CD1c-positive myeloid dendritic cell (primary cell): Measurements from ENCODE around the gene PRR14L.
A peak's percentile ranks its signal among the peaks of the same experiment; 100 is the strongest.
"Not testable (repeated sequence)": the region's sequence is repeated elsewhere in the genome, so short reads cannot be mapped to it uniquely, and the experiment has no call there.

Source experiments
- DNase-seq: peaks from one replicate; pipeline ENCODE4 v3.0.0-alpha.2; 2016; ENCODE audit errors: extremely low spot score

PRR14L gene

DNA sequence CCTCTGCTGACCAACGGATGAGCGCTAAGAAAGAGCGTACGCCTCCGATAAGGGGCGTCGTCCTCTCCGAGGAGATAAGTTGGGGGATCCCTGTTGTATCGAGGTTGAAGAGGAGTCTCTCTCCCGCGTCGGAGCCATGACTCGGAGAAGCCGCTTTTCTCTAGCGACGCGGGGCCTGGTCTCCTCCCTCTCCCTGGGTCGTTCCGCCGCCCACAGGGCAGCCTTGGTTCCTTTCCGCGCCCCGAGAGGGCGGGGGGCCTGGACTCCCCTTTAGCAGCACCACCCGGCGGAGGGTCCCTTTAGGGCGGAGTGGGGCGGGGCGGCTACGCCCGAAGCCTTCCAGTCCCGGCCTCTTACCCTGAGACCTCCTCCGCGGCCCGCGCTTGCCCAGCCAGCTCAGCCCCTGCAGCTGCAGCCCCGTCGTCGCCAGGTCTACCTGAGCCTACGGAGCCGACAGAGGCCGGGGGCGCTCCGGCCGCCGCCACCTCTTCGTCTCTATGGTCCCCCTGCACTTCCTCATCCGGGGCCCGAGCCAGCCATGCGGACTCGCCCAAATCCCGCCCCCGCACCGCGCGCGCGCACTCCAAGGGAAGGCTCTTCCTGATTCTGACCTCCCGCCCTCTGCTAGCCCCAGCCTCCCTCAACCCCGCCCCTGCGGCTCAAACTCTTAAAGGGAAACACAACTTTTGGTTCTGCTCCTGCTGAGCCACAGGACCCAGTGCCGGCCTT is at the start of gene PRR14L:
TSS of gene PRR14L (minus strand) at position 497 of the 729 bp plus-strand sequence. CDS start 11,272 bp downstream, outside the sequence.
- peak; percentile 100 for DNase-seq

DNA sequence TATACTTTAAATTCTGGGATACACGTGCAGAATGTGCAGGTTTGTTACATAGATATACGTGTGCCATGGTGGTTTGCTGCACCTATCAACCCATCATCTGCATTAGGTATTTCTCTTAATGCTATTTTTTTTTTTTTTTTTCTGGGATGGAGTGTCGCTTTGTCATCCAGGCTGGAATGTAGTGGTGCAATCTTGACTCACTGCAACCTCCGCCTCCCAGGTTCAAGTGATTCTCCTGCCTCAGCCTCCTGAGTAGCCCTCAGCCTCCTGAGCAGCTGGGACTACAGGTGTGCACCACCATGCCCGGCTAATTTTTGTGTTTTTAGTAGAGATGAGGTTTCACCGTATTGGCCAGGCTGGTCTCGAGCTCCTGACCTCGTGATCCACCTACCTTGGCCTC is 49.4 kb upstream of the PRR14L start:
- DNase-seq, result not testable (repeated sequence)

DNA sequence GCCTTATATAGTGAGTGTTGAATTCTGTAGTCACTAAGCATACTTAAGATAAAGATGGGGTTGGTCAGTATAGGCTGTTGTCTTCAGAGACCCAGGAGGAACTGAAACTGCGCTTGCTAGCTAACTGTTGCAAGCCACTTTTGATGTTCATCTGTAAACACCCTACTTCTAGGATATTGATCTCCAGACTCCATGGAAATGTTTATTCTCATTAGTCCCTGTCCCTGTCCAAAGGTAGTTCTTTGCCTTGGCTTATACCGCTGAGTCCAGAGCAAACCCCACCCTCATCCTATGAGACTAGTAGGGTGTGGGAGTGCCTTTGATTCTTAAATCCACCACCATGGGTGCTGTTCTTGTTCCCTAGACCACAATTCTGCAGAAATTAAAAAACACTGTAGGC is 40.3 kb upstream of the PRR14L start:
- DNase-seq, result peak; percentile 43

- DNase-seq, result no peak
Measured at GRCh38 chr22:31789803-31790202, 39.9 kb upstream of the PRR14L start.

GRCh38 chr22:31776231-31776630 is 26.3 kb upstream of the PRR14L start:
- no peak for DNase-seq

GRCh38 chr22:31773416-31773815 is 23.5 kb upstream of the PRR14L start:
- no peak for DNase-seq

GRCh38 chr22:31768422-31769059 is 18.6 kb upstream of the PRR14L start:
- no peak for DNase-seq

DNA sequence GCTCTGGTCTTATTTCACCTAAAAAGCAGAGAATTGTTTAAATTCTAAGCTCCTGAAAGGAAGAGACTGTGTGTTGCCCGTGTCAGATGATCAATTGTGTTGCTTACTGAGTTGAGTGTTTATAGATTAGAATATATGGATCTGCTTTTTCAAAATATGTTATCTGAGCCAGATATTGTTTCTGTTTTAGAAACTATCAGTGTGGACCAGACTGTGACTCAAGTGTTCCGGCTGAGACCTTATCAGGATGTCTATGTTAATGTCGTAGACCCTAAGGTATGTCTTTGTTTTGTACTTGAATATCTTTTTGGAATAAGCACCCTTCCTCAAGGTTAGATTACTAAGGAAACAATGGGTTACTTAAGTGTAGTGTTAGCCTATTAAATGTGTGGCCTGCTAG is 14.9 kb upstream of the PRR14L start:
- DNase-seq, result no peak

DNA sequence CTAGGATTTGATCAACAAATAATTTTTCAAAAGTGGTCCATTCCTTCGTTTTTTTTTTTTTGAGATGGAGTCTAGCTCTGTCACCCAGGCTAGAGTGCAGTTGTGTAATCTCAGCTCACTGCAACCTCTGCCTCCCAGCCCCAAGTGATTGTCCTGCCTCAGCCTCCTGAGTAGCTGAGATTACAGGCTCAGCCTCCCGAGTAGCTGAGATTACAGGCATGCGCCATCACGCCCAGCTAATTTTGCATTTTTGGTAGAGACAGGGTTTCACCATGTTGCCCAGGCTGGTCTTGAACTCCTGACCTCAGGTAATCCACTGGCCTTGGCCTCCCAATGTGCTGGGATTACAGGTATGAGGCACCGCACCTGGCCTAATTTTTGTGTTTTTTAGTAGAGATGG is 8.9 kb upstream of the PRR14L start:
- DNase-seq, result not testable (repeated sequence)

DNA sequence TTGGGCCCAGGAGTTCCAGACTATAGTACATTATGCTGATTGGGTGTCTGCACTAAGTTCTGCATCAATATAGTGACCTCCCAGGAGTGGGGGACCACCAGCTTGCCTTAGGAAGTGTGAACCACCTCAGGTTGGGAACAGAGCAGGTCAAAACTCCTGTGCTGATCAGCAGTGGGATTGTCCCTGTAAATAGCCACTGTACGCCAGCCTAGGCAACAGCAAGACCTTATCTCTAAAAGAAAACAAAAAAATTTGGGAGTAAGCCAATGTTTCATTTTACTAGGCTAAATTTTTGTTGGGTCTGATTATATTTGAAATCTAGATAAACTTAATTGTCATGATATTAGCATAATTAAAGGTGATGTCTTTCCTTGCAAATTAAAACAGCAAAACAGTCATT is 7.3 kb upstream of the PRR14L start:
- no peak for DNase-seq

DNA sequence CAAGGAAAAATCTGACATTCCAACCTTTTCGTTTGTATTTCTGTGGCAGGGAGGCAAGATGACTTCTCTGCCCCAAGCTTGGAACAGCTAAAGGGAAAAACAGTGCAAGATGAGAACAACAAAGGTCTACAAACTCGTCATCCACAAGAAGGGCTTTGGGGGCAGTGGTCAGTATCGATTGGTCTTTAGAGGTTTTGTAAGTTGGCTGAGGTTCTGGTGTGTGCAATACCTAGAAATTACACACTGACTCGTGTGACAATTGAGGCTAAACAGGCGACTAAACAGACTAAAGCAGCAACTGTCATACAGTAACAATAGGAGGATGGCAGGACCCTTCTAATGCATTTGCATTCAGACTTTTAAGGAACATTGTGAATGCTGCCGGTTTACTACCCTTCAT is 4.9 kb upstream of the PRR14L start:
- no peak for DNase-seq

GRCh38 chr22:31753634-31754501 is 3.9 kb upstream of the PRR14L start, which contains the start of gene DEPDC5:
TSS of gene DEPDC5 (plus strand) at chr22:31754019. CDS start at chr22:31754922, 903 bp downstream.
- peak; percentile 97 for DNase-seq

- peak; percentile 29 for DNase-seq
Measured at GRCh38 chr22:31753005-31753633, 3.2 kb upstream of the PRR14L start.

DNA sequence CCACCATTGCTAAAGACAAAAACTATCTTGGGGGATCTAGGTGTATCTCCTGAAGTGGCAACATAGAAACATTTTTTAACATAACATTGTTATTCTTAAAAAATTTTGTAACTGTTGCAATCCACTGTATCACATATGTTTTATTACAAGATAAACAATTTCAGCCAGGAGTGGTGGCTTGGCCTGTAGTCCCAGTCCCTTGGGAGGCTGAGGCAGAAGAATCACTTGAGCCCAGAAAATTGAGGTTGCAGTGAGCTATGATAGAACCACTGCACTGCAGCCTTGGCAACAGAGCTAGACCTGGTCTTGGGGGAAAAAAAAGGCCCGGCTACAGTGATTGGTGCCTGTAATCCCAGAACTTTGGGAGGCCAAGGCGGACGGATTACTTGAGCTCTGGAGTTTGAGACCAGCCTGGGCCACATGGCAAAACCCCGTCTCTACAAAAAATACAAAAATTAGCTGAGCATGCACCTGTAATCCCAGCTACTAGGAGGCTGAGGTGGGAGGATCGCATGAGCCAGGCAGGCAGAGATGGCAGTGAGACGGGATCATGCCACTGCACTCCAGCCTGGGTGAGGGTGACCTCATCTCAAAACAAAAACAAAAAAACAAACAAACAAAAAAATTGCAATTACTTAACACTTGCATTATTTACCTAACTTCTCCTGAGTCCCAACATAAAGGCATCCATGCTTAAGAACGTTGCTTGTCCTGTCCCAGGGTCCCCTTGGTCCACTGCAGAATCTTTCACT is 2.3 kb upstream of the PRR14L start:
- peak; percentile 4 for DNase-seq

GRCh38 chr22:31750365-31751284 is 693 bp upstream of the PRR14L start:
- no peak for DNase-seq

DNA sequence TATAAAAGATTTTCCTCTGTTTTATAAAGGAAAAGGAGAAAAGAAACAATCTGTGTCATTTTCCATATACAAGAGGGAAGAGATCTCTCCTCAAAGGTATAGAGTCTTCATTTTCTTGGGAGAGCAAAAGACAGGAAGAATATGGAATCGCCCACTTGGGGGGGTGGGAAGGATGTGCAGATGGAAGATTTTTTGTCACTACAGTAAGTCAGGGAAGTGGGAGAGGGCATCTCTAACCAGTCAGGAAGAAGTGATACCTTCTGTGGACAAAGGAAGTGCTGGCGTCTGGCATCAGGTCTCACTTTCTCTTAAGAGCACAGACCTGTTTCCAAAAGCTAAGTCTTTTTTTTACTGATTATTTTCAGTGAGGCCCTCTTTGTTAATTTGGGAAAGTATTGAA is 1.4 kb downstream of the PRR14L start:
- DNase-seq, result peak; percentile 34

- DNase-seq, result no peak
Measured at GRCh38 chr22:31747441-31747840, 2.5 kb downstream of the PRR14L start.

DNA sequence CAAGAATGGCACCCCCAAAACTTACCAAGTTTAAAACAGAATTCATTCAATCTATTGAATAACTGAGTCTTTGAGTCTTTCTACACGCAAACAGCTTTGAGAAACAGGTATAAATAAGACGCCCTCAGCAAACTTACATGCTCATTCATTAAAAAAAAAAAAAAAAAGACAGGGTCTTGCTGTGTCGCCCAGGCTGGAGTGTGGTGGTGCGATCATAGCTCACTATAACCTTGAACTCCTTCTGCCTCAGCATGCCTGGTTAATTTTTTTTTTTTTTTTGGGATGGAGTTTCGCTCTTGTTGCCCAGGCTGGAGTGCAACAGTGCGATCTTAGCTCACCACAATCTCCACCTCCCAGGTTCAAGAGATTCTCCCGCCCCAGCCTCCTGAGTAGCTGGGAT is 6.1 kb downstream of the PRR14L start:
- DNase-seq, result no peak

DNA sequence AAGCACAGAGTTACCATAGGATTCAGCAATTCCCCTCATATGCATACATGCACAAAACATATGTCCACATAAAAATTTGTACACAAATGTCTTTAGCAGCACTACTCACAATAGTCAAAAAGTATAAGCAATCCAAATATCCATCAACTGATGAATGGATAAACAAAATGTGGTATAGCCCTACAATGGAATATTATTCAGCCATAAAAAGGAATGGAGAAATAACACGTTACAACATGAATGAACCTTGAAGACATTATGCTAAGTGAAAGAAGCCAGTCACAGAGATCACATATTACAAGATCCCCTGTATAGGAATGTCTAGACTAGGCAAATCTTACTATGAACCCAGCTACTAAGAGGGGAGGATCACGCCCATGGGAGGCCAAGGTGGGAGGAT is 7.2 kb downstream of the PRR14L start:
- no peak for DNase-seq

DNA sequence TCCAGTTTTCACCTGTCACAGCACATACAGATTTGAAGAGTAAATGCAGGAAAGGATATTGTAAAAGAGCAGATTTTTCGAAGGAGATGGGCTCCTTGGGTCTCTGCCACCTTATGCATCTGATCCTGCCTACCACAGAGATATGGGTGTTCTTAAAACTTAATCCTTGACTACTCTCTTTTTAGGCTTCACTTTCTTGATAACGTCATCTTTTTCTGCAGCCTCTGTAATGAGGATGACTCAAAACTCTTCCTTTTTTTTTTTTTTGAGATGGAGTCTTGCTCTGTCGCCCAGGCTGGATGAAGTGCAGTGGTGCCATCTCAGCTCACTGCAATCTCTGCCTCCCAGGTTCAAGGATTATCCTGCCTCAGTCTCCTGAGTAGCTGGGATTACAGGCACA is 7.8 kb downstream of the PRR14L start:
- peak; percentile 38 for DNase-seq
